Measurements from ENCODE around the gene LRRC14B.

LRRC14B gene

DNA sequence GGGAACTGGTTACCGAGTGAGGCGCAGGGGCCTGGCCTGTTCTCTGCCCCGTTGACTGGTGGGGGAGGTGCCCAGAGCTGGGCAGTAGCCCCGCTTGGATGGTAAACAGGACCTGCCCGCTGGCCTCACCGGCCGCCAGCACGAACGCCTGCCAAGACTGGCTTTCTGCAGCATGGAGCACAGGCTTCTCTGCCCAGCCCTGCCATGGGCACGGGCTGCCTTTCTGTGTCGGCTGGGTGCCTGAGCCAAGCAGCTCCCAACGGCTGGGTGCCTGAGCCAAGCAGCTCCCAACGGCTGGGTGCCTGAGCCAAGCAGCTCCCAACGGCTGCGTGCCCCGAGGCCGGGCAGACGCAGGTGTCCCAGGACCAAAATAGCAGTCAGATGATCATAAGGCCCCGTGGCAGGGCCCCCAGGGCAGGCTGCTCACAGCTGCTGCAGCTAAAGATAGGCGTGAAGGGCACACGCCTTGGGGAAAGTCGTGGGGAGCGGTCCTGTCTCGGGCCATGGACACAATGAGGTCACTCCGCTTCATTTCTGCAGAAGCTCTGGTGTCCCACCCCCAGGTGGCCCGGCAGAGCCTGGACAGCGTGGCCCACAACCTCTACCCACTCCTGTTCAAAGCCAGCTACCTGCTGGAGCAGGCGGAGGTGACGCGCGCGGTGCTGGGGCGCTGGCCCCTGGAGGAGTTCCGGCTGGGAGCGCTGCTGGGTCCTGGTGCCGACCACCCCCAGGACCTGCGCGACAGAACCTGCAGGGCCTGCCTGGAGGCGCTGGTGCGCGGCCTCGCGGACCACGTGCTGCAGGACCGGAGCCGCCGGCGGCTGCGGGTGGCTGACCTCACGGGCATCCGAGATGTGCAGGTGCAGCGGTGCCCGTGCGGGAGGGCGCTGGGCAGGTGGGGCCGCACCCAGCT is at the start of gene LRRC14B:
TSS of gene LRRC14B (plus strand) at position 460 of the 913 bp plus-strand sequence. CDS start at position 504, 44 bp downstream.
- DNase-seq: no peak

DNA sequence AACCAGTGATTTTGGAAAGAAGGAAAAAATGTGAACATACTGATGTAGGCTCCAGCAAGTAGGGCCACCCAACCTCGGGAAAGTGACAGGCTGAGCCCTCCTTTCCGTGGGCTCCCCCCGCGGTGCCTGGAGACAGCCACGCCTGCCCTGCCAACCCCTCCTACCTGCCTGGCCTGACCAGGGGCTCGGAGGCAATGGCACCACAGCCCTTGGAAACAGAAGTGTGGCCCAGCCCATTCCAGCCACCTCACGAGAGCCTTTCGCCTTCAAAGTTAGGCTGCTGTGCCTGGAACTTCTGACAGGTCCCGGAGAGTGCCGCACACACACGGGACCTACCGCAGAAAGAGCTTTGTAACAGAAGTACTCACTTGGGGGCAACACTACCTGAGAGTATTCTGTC is 49.5 kb upstream of the LRRC14B start:
- no peak for DNase-seq

DNA sequence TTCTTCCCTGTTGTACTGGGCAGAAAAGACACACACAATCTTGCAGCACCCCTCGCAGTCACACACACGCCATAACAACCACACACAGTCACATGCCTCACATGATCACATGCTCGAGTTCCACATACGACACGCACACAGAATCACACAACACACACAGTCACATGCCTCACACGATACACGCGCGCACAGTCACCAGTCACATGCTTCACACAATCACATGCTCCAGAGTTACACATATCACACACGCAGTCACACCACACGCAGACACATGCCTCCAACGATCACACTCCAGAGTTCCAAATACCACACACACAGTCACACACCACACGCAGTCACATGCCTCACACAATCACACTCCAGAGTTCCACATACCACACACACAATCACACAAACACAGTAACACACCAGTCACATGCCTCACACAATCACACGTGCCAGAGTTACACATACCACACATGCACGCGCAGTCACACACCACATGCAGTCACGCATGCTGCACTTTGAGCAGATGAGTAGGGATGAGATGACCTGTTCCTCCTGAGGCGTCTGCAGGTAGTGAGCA is 49.0 kb upstream of the LRRC14B start:
- DNase-seq: no peak

DNA sequence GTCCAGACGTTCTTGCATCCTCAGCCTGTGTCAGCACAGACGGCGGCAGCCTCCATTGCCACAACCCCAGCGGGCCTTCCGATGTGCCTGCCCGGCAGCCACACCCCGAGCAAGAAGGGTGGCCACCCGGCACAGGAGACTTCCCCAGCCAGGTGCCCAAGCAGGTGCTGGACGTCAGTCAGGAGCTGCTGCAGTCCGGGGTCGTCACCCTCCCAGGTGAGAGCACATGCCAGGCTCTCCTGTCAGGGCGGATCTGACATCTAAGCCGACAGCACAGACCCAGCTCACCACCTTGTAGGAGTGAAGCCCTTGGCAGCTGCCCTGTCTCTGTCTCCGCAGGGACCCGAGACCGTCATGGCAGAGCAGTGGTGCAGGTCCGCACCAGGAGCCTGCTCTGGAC is 48.3 kb upstream of the LRRC14B start:
- DNase-seq: no peak

DNA sequence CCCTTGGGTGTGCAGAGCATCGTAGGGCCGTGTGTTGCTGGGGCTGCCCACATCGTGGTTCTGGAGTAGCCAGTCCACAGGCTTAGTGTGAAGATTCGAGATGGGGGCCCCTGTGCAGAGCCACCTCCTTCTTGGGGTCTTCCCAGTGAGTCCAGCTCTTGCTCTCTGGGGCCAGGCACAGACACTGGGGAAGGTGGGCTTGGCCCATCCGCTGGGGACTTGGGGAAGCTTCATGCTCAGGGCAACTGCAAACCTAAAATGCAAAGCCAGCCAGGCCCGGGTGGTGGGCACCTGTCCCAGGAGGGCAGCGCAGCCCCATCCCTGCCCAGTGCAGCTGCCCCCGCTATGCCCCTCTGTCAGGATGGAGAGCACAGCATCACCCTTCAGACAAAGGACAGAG is 46.4 kb upstream of the LRRC14B start:
- DNase-seq: no peak

DNA sequence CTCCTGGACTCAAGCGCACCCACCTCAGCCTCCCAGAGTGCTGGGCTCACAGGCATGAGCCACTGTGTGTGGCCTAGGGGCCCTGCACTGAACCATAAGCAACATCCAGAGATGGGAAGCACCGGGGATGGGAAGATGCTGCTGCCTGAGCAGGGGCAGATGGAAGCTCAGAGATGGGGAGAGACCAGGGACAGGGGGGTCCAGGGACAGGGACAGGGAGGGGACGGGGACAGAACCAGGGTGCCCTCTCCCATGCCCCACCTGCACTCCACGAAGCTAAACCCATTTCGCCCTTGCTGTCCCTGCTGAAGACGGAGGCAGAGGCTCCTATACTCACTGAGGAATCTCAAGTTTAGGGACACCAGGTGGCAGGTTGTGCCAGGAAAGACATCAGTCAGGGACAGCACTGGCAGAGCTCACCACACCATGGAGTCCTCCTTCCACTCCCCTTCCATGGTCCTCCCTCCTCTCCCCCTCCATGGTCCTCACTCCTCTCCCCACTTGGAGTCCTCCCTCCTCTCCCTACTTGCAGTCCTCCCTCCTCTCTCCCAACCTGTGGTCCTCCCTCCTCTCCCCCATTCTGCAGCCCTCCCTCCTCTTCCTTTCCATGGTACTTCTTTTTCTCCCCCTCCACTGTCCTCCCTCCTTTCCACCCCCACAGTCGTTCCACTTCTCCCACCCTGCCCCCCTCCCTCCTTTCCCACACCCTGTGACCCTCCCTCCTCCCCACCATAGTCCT is 45.5 kb upstream of the LRRC14B start:
- DNase-seq: no peak

DNA sequence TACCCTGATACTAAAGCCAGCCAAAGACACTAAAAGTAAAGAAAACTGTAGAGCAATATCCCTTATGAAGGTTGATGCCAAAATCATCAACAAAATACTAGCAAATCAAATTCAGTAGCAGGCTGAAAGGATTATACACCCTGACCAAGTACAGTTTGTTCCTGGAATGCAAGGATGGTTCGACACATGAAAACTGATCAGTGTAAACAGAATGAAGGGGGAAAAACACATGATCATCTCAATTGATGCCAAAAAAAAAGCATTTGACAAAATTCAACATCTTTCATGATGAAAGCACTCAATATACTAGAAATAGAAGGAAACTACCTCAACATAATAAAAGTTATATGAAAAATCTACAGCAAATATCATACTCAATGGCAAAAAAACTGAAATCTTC is 43.5 kb upstream of the LRRC14B start:
- no peak for DNase-seq

DNA sequence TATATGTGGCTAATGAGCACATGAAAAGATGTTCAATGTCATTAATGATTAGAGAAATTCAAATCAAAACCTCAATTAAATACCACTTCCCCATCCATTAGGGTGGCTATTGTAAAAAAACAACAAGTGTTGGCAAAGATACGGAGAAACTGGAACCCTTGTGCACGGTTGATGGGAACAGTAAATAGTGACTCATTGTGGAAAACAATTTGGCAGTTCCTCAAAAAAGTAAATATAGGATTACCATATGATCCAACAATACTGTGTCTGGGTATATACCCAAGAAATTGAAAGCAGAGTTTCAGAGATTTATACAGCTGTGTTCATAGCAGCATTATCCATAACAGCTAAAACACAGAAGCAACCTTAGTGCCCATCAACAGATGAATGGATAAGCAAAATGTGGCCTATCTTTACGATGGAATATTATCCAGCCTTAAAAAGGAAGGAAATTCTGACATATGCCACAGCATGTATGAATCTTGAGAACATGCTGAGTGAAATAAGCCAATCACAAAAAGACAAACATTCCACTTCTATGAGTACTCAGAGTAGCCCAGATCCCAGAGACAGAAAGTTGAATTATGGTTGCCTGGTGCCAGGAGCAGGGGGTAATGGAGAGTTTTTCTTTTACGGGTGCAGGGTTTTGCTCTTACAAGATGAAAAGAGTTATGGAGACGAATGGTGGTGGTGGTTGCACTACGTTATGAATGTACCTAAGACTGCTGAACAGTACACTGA is 41.4 kb upstream of the LRRC14B start:
- DNase-seq: no peak

DNA sequence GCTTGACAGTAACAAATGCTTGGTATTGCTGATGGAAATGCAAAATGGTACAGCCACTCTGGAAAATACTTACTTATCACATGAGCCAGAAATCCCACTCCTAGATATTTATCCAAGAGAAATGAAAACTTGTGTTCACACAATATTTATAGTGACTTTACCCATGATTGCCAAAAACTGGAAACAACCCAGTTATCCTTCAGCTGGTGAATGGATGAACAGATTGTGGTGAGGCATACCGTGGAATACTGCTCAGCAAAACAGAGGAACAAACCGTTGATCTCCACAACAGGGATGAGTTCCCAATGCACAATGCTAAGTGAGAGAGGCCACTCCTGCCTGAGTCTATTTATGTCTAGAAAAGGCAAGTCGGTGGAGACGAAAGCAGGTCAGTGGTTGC is 40.5 kb upstream of the LRRC14B start:
- no peak for DNase-seq

DNA sequence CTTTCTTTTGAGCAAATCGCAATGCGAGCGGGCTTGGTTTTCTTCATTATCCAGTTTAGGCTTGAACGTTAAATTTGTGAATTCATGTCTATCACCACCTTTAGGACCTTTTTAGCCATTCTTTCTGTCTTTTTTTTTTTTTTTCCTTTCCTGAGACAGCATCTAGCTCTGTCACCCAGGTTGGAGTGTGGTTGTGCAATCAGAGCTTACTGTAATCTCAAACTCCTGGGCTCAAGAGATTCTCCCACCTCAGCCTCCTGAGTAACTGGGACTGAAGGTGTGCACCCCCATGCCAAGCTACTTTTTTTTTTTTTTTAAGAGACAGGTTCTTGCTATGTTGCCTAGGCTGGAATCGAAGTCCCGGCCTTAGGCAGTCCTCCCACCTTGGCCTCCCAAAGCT is 39.2 kb upstream of the LRRC14B start:
- DNase-seq: no peak

DNA sequence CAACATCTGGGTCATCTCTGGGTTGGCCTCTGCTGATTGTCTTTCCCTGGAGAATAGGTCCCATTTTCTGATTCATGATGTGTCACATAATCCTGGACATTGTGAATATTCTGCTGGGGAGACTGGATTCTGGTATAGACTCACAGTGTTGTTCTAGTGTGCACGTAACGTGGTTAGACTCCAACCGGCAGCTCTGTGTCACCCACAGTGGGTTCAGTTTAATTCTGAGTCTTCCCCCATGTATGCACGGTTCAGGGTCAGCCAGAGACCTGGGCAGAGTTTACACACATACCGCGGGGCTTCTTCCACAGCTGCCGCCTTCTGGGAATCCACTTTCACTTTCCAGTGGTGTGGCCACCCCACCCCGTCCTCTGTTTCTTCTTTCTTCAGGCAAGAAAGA is 38.0 kb upstream of the LRRC14B start:
- no peak for DNase-seq

DNA sequence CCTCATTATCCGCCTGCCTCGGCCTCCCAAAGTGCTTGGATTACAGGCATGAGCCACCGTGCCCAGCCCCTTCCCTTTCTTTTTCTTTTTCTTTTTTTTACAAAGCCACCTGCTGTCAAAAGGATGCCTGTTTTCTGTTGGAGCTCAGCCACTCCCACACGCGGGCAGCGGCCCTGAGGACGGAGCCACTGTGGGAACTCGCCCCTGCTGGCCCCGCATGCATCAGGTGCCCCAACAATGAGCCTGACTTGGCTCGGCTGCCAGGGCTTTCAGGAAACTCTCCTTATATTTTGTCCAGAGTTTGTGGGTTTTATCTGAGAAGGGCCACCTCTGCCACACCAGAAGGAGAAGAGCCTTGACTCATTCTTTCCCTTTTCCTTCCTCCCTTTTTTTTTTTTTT is 37.1 kb upstream of the LRRC14B start:
- DNase-seq: no peak

DNA sequence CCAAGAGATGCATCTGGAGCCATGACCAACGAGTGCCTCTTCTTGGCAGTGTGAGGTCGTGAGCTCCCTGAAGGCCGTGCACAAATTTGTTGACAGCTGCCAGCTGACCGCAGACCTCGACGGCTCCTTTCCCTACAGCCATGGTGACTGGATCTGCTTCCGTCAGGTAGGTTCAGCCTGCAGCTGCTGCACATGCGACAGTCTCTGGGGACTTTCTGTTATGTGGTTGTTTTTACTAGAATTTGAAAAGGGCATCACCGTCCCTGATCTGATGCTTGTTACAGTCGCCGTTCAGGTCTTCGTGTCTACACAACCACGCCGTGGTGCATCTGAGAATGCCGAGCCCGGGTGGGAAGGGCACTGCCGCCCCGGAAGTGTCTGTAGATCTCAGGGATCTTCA is 36.5 kb upstream of the LRRC14B start:
- no peak for DNase-seq

DNA sequence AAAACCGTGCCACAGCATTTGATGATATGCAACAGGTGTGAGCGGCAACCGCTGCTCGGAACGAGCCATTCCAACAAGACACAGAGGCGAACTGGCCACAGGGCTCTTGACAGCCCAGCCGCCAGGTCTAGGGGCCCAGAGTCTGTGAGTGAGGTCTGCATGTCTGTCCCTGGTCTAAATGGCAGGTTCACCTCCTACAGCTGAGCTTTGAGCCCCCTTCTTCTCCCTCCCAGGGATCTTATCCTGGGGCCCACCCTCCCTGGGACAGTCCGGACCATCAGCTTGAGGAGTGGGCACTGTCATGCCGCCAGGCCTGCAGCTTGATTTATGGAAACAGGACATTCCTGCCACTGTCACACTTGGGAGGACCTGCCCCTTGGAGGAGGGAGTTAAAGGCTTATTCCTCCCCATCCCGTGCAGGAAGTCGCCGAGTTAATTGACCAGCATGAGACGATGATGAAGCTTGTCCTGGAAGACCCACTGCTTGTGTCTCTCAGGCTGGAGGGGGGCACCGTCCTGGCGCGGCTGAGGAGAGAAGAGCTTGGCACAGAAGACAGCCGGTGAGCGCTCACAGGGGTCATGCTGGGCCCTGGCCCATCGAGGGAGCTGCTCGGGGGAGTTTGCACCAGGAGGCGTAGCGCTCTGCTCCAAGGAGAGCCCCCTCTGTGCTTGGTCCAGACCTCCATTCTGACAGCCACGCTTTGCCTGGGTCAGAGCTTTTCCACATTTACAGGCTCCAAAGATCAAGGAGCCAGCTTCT is 35.5 kb upstream of the LRRC14B start:
- DNase-seq: no peak

DNA sequence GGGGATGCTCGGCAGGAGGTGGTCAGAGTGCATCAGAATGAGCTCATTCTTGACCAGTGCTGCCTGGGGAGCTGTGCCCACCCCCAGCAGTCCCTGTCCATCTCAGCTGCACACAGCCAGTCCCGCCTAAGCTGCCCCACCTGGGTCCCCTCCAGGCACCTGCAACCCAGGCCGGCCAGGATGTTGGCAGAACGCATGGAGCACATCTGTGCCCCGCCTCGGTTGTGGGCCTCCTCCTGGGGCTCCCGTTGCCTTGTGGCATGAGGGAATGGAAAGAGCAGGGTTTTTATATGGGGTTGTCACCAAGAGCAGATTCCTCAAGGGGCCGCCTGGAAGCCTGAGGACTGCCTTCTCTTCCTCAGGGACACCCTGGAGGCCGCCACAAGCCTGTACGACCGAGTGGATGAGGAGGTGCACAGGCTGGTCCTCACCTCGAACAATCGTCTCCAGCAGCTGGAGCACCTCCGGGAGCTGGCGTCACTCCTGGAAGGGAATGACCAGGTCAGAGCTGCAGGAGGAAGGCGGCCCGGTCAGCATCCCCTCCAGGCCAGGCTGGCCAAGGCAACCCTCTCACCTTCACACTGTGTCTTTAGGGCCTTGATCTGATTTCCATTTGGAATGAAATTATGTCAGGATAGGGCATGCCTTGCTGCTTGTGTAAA is 34.8 kb upstream of the LRRC14B start:
- no peak for DNase-seq

DNA sequence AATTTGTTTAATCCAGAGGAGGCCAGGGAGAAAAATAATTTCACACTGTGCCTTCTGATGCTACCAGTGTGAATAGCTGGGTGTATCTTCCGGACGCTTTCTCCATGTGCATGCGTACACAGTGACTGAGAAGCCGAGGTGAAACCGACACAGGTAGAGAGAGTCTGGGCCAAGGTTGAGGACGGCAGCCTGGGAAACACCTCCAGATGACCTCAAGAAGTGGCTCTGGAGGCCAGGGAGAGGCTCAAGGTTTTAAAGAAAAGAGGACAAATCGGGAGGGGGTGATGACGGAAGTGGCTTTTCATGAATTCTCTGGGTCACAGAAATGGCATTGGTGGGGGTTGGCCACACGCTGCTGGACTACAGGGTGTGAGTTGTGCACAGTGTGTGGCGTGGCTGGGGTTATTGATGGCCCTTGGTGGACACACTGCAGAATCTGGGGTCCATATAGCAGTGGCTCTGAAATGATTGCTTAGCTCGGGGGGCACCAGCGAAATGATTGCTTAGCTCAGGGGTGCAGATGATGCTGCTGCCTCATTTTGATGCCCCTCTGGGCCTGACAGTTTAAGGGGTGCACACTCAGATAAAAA is 34.1 kb upstream of the LRRC14B start:
- DNase-seq: no peak

DNA sequence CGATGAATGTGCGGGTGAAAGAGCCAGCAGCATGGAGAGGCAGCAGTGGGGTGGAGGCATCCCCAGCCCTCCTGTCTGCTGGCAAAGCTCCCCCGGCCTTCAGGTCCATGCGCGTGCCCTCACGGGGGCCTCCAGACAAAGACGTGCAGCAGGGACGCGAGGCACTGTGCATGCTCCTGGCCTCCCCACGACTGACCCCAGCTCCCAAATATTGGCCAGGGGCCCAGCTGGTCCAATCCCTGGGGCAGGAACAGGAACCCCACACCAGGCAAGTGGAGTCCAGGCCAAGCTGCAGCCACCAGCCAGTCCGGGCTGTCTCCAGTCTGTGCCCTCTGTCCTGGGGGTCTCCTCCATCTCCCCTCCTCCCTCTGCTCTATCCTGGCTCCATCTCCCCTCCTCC is 33.5 kb upstream of the LRRC14B start:
- DNase-seq: no peak

DNA sequence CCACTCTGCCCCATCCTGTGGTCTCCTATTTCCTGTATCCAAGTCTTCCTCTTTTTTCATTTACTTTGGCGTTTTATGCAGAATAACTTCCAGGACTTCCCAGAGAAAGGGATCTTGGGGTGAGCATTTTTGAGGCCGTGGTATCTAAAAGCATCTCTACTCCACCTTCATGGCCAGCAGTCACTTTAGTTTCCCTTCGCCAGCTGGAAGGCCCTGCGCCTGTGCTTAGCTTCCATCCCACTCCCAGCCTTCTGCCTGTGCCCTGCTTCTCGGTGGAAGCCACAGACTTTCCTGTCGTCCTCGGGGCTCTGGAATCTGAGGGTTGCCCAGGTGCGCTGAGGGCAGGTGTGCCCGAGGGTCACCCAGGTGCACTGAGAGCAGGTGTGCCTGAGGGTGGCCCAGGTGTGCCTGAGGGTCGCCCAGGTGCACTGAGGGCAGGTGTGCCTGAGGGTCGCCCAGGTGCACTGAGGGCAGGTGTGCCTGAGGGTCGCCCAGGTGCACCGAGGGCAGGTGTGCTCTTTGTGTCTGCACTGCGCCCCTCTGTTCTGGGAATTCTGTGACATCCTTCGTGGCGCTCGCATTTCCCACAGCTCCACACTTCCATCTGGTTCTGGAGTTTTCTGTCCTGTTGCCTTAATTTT is 32.4 kb upstream of the LRRC14B start:
- DNase-seq: no peak

DNA sequence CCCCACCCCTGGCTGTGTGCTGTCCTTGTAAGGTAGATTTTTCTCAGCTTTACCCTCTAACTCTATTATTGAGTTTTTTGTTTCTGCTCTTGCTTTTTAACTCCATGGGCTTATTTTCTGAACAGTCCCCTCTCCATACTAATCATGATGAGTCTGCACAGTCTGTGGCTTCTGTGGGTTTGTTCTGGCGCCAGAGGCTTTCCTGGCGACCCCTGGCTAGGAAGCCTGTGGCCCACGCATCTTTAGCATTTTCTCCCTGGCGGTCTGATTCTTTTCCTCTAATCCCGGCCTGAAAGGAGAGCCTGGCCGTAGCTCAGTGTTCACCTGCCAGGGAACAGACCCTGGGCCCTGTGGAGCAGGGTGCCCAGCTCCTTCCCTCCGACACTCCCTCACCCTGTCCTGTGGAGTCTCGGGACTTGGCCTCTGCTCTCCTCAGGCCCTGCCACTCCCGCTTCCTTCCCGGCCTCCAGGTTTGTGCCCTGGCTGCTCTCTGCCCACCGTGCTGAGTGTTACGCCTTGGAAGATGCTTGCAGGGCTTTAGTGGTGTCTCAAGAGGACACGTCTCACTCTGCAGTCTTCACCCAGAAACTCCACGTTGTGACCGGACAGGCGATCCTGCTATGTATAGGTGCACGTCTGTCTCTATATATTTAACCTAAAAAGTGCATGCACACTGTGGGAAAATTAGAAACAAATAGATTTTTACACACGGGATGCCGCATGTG is 31.7 kb upstream of the LRRC14B start:
- no peak for DNase-seq

DNA sequence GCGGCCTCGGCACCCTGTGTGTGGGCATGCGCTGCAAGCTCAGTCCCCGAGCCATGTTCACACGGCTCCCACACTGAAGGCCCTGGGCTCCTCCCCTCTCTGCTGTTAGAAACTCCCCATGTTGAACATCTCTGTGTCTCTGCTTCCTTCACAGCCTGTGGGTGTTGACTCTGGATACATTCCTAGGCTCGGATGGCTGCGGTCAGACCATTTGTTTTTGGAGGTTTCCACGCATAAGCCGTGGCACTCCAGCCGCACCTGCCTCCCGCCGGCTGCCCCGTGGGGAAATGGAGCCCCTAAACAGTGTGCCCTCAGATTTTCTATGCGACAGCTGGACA is 31.2 kb upstream of the LRRC14B start:
- DNase-seq: no peak
